HEK293 (cell line): ENCODE measurements around the gene PLEKHH2.
"Not testable (repeated sequence)": the region's sequence is repeated elsewhere in the genome, so short reads cannot be mapped to it uniquely, and the experiment has no call there.

ENCODE experiments used
- CTCF ChIA-PET: fragments of 350-600 bp; formaldehyde crosslinking; extraction: SDS; loops from one replicate; lab custom pipeline; 2021; ENCODE audit warnings: antibody characterized with exemption; lab: Yijun Ruan, JAX
- POLR2A ChIA-PET: fragments of 300-600 bp; formaldehyde crosslinking; extraction: SDS; loops from one replicate; lab custom pipeline; 2020; ENCODE audit warnings: antibody characterized with exemption, inconsistent platforms; lab: Yijun Ruan, JAX
- H3K27ac ChIP-seq: fragments of 200-500 bp; sonication (Bioruptor generic); 2 replicates; pipeline ENCODE4 v1.5.1; 2014; ENCODE audit warnings: low read depth, low read length, control low read depth, inconsistent platforms; ENCODE audit errors: extremely low read depth
- H3K36me3 ChIP-seq, 2 experiments: fragments of 200-500 bp in 1 of 2; sonication (Bioruptor generic) in 1 of 2; 1 replicate in 1 of 2; 2 replicates in 1 of 2; pipeline ENCODE4 v1.5.1; 2014 to 2017; ENCODE audit warnings: inconsistent platforms in 2 of 2, low read length in 2 of 2; ENCODE audit not compliant: control insufficient read depth in 2 of 2, insufficient read depth in 1 of 2
- H3K4me1 ChIP-seq: fragments of 200-500 bp; sonication (Bioruptor generic); 2 replicates; pipeline ENCODE4 v1.5.1; 2014; ENCODE audit warnings: mild to moderate bottlenecking, low read length, inconsistent platforms; ENCODE audit not compliant: control insufficient read depth, insufficient read depth
- H3K4me3 ChIP-seq: 2 replicates; pipeline ENCODE4 v1.5.1; 2011; ENCODE audit warnings: low read depth, mild to moderate bottlenecking, control low read depth, low read length, moderate library complexity
- H3K9me3 ChIP-seq: fragments of 200-500 bp; sonication (Bioruptor generic); 2 replicates; pipeline ENCODE4 v1.5.1; 2014; ENCODE audit warnings: low read depth, low read length, inconsistent platforms; ENCODE audit not compliant: control insufficient read depth, insufficient read depth
- GLIS1 ChIP-seq: fragments of 450-650 bp; formaldehyde crosslinking; IDR thresholded peaks from 2 replicates; pipeline ENCODE4 v1.5.1; 2016; ENCODE audit warnings: missing biosample characterization, missing genetic modification characterization
- GLIS2 ChIP-seq: fragments of 450-650 bp; formaldehyde crosslinking; IDR thresholded peaks from 2 replicates; pipeline ENCODE4 v1.5.1; 2016; ENCODE audit warnings: missing biosample characterization, missing genetic modification characterization
- REPIN1 ChIP-seq: fragments of 450-650 bp; formaldehyde crosslinking; IDR thresholded peaks from 2 replicates; pipeline ENCODE4 v1.5.1; 2017; ENCODE audit warnings: missing biosample characterization, missing genetic modification characterization, low read depth
- ZNF335 ChIP-seq: fragments of 450-650 bp; formaldehyde crosslinking; conservative IDR thresholded peaks from 2 replicates; pipeline ENCODE4 v1.5.1; 2016; ENCODE audit warnings: missing biosample characterization, missing genetic modification characterization
- ZNF394 ChIP-seq: fragments of 450-650 bp; formaldehyde crosslinking; IDR thresholded peaks from 2 replicates; pipeline ENCODE4 v1.5.1; 2016; ENCODE audit warnings: missing biosample characterization, missing genetic modification characterization, mild to moderate bottlenecking, moderate library complexity, borderline replicate concordance
- ZNF514 ChIP-seq: fragments of 450-650 bp; formaldehyde crosslinking; IDR thresholded peaks from 2 replicates; pipeline ENCODE4 v1.5.1; 2016; ENCODE audit warnings: missing biosample characterization, missing genetic modification characterization
- TF ChIP-seq, protein P1 (sequence below): fragments of 450-650 bp; formaldehyde crosslinking; IDR thresholded peaks from 2 replicates; pipeline ENCODE4 v1.5.1; 2017; ENCODE audit warnings: missing biosample characterization, missing genetic modification characterization
- TF ChIP-seq, protein P2 (sequence below): fragments of 450-650 bp; formaldehyde crosslinking; IDR thresholded peaks from 2 replicates; pipeline ENCODE4 v1.5.0; 2017; ENCODE audit warnings: missing biosample characterization, missing genetic modification characterization, borderline replicate concordance

The PLEKHH2 gene

DNA sequence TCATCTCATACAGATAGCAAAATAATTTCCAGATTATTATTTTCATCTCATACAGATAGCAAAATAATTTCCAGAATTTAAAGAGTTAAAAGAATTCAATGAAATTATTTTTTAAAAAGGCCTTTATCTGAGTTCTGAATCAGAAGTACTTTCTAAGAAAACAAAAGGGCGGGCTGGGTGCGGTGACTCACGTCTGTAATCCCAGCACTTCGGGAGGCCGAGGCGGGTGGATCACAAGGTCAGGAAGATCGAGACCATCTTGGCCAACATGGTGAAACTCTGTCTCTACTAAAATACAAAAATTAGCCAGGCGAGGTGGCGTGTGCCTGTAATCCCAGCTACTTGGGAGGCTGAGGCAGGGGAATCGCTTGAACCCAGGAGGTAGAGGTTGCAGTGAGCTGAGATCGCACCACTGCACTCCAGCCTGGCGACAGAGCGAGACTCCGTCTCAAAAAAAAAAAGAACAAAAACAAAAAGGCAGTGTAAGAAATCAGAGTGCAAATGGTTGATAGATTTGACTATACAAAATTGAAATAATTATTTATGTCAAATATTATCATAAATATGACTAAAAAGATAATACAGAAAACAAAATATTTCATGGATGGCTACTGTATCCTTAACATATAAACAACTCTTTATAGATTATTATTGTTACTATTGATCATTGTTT, 90.0 kb downstream of the PLEKHH2 start:
- POLR2A ChIA-PET, H3K4me1 ChIP-seq, H3K4me3 ChIP-seq, H3K36me3 ChIP-seq, H3K9me3 ChIP-seq, H3K27ac ChIP-seq: not testable (repeated sequence)
- CTCF ChIA-PET, result interaction anchor here (0.6 to 0.9 kb wide), 2 partner anchors 13 to 753 kb away, joined by 3 to 4 read pairs; no protein-coding TSS in a partner anchor
- TF ChIP-seq, protein P1, sequence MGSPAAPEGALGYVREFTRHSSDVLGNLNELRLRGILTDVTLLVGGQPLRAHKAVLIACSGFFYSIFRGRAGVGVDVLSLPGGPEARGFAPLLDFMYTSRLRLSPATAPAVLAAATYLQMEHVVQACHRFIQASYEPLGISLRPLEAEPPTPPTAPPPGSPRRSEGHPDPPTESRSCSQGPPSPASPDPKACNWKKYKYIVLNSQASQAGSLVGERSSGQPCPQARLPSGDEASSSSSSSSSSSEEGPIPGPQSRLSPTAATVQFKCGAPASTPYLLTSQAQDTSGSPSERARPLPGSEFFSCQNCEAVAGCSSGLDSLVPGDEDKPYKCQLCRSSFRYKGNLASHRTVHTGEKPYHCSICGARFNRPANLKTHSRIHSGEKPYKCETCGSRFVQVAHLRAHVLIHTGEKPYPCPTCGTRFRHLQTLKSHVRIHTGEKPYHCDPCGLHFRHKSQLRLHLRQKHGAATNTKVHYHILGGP (tag by site-specific recombination), result peak; percentile 63
- TF ChIP-seq, all 188 proteins: peak for 1; not testable (repeated sequence) for 187

DNA sequence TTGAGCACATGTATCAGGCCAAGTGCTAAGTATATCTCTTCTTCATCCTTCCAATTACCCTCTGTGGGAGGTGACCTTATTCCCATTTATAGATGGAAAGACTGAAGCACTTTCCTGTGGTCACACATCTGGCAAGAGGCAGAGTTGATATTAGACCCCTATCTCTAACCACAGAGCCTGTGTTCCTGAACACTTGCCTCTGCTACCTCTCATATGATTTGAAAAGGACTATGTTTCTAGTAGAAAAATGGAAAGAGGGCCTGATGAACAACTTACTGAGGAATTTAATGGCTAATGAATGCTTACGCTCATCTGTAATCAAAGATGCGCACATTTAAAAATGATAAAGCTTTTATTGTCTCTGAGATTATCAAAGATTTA, 90.6 kb downstream of the PLEKHH2 start:
- TF ChIP-seq GLIS2 (tag by site-specific recombination), result no peak
- Histone ChIP-seq H3K4me3 (no peak overlapping the region), H3K27ac (no peak overlapping the region), H3K4me1 (no peaks in the 10 kb centered on the region), H3K36me3 (peaks cover 0 to 2% of the 10 kb centered on the region in 2 experiments; a peak in 1 of 3 replicates), H3K9me3 (no peaks in the 10 kb centered on the region)
- POLR2A ChIA-PET, result no interaction called here
- CTCF ChIA-PET, result interaction anchor here (0.6 to 0.9 kb wide), 2 partner anchors 14 to 752 kb away, joined by 3 to 4 read pairs; no protein-coding TSS in a partner anchor

DNA sequence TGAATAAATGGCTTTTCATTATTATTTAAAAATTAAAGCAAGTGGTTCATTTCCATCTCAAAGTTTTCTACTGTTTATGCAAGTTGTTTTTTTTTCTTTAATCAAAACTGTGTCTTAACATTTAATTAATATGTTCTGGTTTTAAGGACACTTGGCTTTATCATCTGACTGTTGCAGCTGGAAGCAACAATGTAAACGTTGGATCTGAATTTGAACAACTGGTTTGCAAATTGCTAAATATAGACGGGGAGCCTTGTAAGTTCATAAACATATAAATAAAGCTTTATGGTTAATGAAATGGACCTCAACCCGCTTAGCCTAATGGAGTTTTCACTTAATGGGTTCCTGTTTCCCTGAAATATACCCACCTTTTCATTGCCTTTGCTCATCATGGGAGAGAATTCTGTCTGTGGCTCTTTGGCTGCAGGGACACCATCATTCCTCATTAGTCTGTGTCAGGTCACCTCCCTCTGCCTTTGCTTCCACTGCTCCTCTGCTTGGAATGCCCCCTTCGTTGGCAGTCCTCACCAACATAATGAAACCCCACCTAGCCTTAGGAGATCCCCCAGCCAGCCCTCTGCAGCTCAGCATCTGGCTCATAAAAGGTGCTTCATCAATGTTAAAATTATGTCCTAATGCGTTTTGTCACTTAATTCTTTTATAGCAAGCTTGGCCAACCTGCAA, 92.6 kb downstream of the PLEKHH2 start:
- TF ChIP-seq, protein P2, sequence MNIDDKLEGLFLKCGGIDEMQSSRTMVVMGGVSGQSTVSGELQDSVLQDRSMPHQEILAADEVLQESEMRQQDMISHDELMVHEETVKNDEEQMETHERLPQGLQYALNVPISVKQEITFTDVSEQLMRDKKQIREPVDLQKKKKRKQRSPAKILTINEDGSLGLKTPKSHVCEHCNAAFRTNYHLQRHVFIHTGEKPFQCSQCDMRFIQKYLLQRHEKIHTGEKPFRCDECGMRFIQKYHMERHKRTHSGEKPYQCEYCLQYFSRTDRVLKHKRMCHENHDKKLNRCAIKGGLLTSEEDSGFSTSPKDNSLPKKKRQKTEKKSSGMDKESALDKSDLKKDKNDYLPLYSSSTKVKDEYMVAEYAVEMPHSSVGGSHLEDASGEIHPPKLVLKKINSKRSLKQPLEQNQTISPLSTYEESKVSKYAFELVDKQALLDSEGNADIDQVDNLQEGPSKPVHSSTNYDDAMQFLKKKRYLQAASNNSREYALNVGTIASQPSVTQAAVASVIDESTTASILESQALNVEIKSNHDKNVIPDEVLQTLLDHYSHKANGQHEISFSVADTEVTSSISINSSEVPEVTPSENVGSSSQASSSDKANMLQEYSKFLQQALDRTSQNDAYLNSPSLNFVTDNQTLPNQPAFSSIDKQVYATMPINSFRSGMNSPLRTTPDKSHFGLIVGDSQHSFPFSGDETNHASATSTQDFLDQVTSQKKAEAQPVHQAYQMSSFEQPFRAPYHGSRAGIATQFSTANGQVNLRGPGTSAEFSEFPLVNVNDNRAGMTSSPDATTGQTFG (tag by site-specific recombination), result no peak
- peak; percentile 35; the same call in 1 of the 2 replicates for TF ChIP-seq GLIS1 (tag by site-specific recombination)
- TF ChIP-seq ZNF514 (tag by site-specific recombination), result no peak
- CTCF ChIA-PET, result no interaction called here
- POLR2A ChIA-PET, result interaction anchor here (1.4 kb wide), 1 partner anchor 93 kb away, joined by 4 read pairs; the partner anchor contains the start of gene PLEKHH2

DNA sequence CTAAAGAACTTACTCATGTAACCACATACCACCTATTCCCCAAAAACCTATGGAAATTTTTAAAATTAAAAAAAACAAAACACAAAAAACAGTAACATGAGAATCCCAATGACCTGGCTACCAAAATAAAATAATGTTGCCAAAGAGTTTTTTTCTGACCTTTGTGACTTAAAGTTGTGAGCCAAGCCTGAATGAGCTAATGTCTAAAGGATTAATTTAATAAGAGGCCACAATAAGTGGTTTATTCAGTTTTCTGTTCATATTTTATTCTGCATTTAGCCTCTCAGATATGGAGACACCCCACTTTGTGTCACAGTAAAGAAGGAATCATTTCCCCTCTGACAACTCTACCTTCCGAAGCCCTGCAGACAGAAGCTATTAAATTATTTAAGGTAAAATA, 94.2 kb downstream of the PLEKHH2 start:
- peaks cover 0 to 2% of the 10 kb centered on the region in 2 experiments; a peak in 1 of 3 replicates for H3K36me3 ChIP-seq
- TF ChIP-seq REPIN1 (tag by site-specific recombination), result no peak
- no peak for TF ChIP-seq ZNF394 (tag by site-specific recombination)
- no peak for TF ChIP-seq ZNF335
- TF ChIP-seq, all 188 proteins: peak for 0
- no peaks in the 10 kb centered on the region for H3K4me1 ChIP-seq
- H3K4me3 ChIP-seq, result no peak overlapping the region
- H3K9me3 ChIP-seq, result no peaks in the 10 kb centered on the region
- ChIA-PET POLR2A (no interaction called here), CTCF (interaction anchor here (0.9 kb wide), 1 partner anchor 121 kb away, joined by 6 read pairs; no protein-coding TSS in a partner anchor)
- H3K27ac ChIP-seq, result no peak overlapping the region

More for the DNA sequence above, 92.6 kb downstream of the PLEKHH2 start:
- Histone ChIP-seq H3K4me3 (no peak overlapping the region), H3K4me1 (no peaks in the 10 kb centered on the region), H3K36me3 (peaks cover 0 to 2% of the 10 kb centered on the region in 2 experiments; a peak in 1 of 3 replicates), H3K9me3 (no peaks in the 10 kb centered on the region), H3K27ac (no peak overlapping the region)
